Endothelial cell of umbilical vein (primary cell): ENCODE measurements around the gene SLF2. TPM values are rescaled to one million over a fixed set of nuclear protein-coding genes. Genes with fewer than 3 reads are reported as not detected.

Experiments
- BruUV-seq: library from RNA; stranded (reverse); fragments of 400-500 nt; replicated peaks from 2 replicates; lab custom pipeline; 2021; lab: Mats Ljungman, UMichigan
- CTCF ChIA-PET: fragments of 300-600, 350-600 bp; sonication (Branson Sonifier 250); formaldehyde crosslinking; loops from one replicate; lab custom pipeline; 2021; ENCODE audit warnings: antibody characterized with exemption, inconsistent platforms; lab: Charles Lee
- POLR2A ChIA-PET: fragments of 300-600, 350-600 bp; sonication (Branson Sonifier 250); formaldehyde crosslinking; loops from one replicate; lab custom pipeline; 2021; ENCODE audit warnings: antibody characterized with exemption, inconsistent platforms; lab: Charles Lee
- DNase-seq: peaks from one replicate; pipeline ENCODE4 v3.0.0-alpha.2; 2011; ENCODE audit warnings: low read depth, low spot score
- FAIRE-seq: peaks from 2 replicates; lab custom pipeline; 2011; peaks lifted over from hg19 to GRCh38; lab: Jason Lieb, UNC
- H2AFZ ChIP-seq: 2 replicates; pipeline ENCODE4 v1.6.0; 2012; ENCODE audit warnings: low read depth, low read length, control low read depth, inconsistent platforms
- H3K27ac ChIP-seq: 2 replicates; pipeline ENCODE4 v1.5.1; 2011; ENCODE audit warnings: low read depth, mild to moderate bottlenecking, control low read depth, low read length, moderate library complexity; ENCODE audit not compliant: insufficient read depth
- H3K27me3 ChIP-seq, 2 experiments: 2 replicates each; pipeline versions ENCODE4 v1.6.0 to v1.6.1; 2011; ENCODE audit warnings: low read length in 2 of 2, mixed read lengths in 1 of 2; ENCODE audit not compliant: control insufficient read depth in 2 of 2, insufficient read depth in 2 of 2
- H3K36me3 ChIP-seq, 2 experiments: 2 replicates in 1 of 2; 3 replicates in 1 of 2; pipeline ENCODE4 v1.5.1; 2011; ENCODE audit warnings: low read length in 2 of 2, mild to moderate bottlenecking in 1 of 2, moderate library complexity in 1 of 2; ENCODE audit not compliant: control insufficient read depth in 2 of 2, insufficient read depth in 2 of 2; ENCODE audit errors: extremely low read depth in 1 of 2
- H3K4me1 ChIP-seq: 3 replicates; pipeline ENCODE4 v1.5.1; 2011; ENCODE audit warnings: mild to moderate bottlenecking, low read length; ENCODE audit not compliant: control insufficient read depth, insufficient read depth; ENCODE audit errors: extremely low read depth
- H3K4me2 ChIP-seq: 2 replicates; pipeline ENCODE4 v1.6.1; 2011; ENCODE audit warnings: low read length, control low read depth, mixed read lengths; ENCODE audit not compliant: insufficient read depth
- H3K4me3 ChIP-seq, 3 experiments: fragments of 200-600 bp in 1 of 3; sonication (generic), shearing (Covaris generic) in 1 of 3; replicated peaks in 1 of 3; 2 replicates each; pipeline ENCODE4 v1.5.1; 2011 to 2016; ENCODE audit warnings: control low read depth in 3 of 3, low read length in 3 of 3, mild to moderate bottlenecking in 2 of 3, inconsistent platforms in 1 of 3, low read depth in 1 of 3, moderate library complexity in 1 of 3; ENCODE audit not compliant: insufficient read depth in 1 of 3
- H3K79me2 ChIP-seq: 2 replicates; pipeline ENCODE4 v1.6.0; 2012; ENCODE audit warnings: low read length, inconsistent platforms; ENCODE audit not compliant: control insufficient read depth, insufficient read depth
- H3K9ac ChIP-seq: replicated peaks from 2 replicates; pipeline ENCODE3; 2011; ENCODE audit warnings: low read length, control low read depth; ENCODE audit not compliant: insufficient read depth; ENCODE audit errors: extremely low read depth
- H3K9me1 ChIP-seq: replicated peaks from 3 replicates; pipeline ENCODE4 v1.6.0; 2011; ENCODE audit warnings: mild to moderate bottlenecking, low read length; ENCODE audit not compliant: control insufficient read depth, insufficient read depth; ENCODE audit errors: extremely low read depth
- H3K9me3 ChIP-seq: replicated peaks from 2 replicates; pipeline ENCODE4 v1.5.1; 2012; ENCODE audit warnings: low read length, inconsistent platforms; ENCODE audit not compliant: control insufficient read depth, insufficient read depth
- H4K20me1 ChIP-seq: replicated peaks from 2 replicates; pipeline ENCODE3; 2011; ENCODE audit warnings: mild to moderate bottlenecking, low read length; ENCODE audit not compliant: control insufficient read depth, insufficient read depth; ENCODE audit errors: extremely low read depth
- CTCF ChIP-seq, 2 donors: IDR thresholded peaks; 1 replicate in 1 of 2; 2 replicates in 1 of 2; pipeline ENCODE4 v1.5.1; 2011; ENCODE audit warnings: low read length in 2 of 2, mild to moderate bottlenecking in 2 of 2, moderate library complexity in 2 of 2, control low read depth in 1 of 2, inconsistent platforms in 1 of 2, low read depth in 1 of 2; ENCODE audit not compliant: insufficient read depth in 1 of 2; ENCODE audit errors: extremely low read depth in 1 of 2
- EZH2 ChIP-seq: IDR thresholded peaks from 2 replicates; pipeline ENCODE4 v1.6.1; 2012; ENCODE audit warnings: borderline replicate concordance, low read depth, mild to moderate bottlenecking, moderate library complexity, low read length, inconsistent platforms; ENCODE audit not compliant: severe bottlenecking
- FOS ChIP-seq: IDR thresholded peaks from 2 replicates; pipeline ENCODE4 v1.6.1; 2011; ENCODE audit warnings: mild to moderate bottlenecking, low read length, moderate library complexity, borderline replicate concordance; ENCODE audit not compliant: insufficient read depth
- GATA2 ChIP-seq: IDR thresholded peaks from 2 replicates; pipeline ENCODE4 v1.7.0; 2011; ENCODE audit warnings: low read depth, mild to moderate bottlenecking, moderate library complexity, mixed read lengths, low read length; ENCODE audit not compliant: insufficient read length, insufficient read depth
- JUN ChIP-seq: IDR thresholded peaks from 2 replicates; pipeline ENCODE4 v1.6.1; 2011; ENCODE audit warnings: borderline replicate concordance, low read depth; ENCODE audit not compliant: insufficient read length, insufficient read depth
- MYC ChIP-seq: IDR thresholded peaks from one replicate; pipeline ENCODE4 v1.6.1; 2011; ENCODE audit warnings: mild to moderate bottlenecking, low read depth, low read length
- POLR2A ChIP-seq: IDR thresholded peaks from 2 replicates; pipeline ENCODE4 v1.6.1; 2012; ENCODE audit warnings: low read depth, mild to moderate bottlenecking, control low read depth, low read length
- POLR2AphosphoS5 ChIP-seq: IDR thresholded peaks from 2 replicates; pipeline ENCODE4 v1.6.1; 2012; ENCODE audit warnings: low read depth, mild to moderate bottlenecking, control low read depth, low read length, moderate library complexity; ENCODE audit not compliant: insufficient read depth
- dilution Hi-C: fragments of 300-500 bp; cut with MboI; formaldehyde crosslinking; loops from one replicate; pipeline ENCODE4 v1.15.0; 2019; ENCODE audit warnings: low sequenced_read_pairs; ENCODE audit not compliant: extremely low pct_ligation_motif_present
- intact Hi-C: fragments of 100-400 bp; cut with micrococcal nuclease; formaldehyde crosslinking; loops from one replicate; pipeline ENCODE4 v1.10.0; 2022
- polyA plus RNA-seq, 4 experiments: library from polyadenylated mRNA; depleted of rRNA in 3 of 4; stranded (reverse) in 3 of 4; unstranded in 1 of 4; fragments of >200 nt; gene quantifications; 2 replicates each; pipeline versions ENCODE4 v1.2.1 to v1.2.3, GENCODE V29; 2011 to 2012; ENCODE audit warnings: missing spikeins in 1 of 4
- total RNA-seq: library from RNA; stranded (reverse); gene quantifications from 2 replicates; pipeline ENCODE4 v1.2.3, GENCODE V29; 2021
- TF ChIP-seq, protein P1 (sequence below): IDR thresholded peaks from 2 replicates; pipeline ENCODE4 v1.6.1; 2011; ENCODE audit not compliant: insufficient read depth, insufficient read length

Gene SLF2
- total and polyA plus RNA-seq, 2 donors (not counting 3 experiments of a cell fraction or from before 2014, with no cell fraction given): 7.5 to 35.5 TPM

GRCh38 chr10:100886091-100886490, 26.7 kb upstream of the SLF2 start:
- H4K20me1 ChIP-seq: no peaks in the 10 kb centered on the region
- peaks cover 5 to 12% of the 10 kb centered on the region in 2 experiments for H3K27me3 ChIP-seq
- no peak overlapping the region for H2AFZ ChIP-seq
- POLR2A ChIA-PET: no interaction called here
- H3K4me1 ChIP-seq: peaks cover 27% of the 10 kb centered on the region
- no TSS peak for BruUV-seq
- FAIRE-seq: no peak
- TF ChIP-seq, protein P1, sequence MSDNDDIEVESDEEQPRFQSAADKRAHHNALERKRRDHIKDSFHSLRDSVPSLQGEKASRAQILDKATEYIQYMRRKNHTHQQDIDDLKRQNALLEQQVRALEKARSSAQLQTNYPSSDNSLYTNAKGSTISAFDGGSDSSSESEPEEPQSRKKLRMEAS: no peak
- TF ChIP-seq POLR2A (no peak), GATA2 (no peak), EZH2 (no peak), CTCF (IDR thresholded peaks at IDR 0.05; ENCODE audit: extremely low read depth in 1 of 2, insufficient read depth in 1 of 2, low read depth in 1 of 2, low read length in 2 of 2) (no peak), JUN (no peak), POLR2AphosphoS5 (no peak), FOS (no peak), MYC (no peak)
- H3K27ac ChIP-seq: no peak overlapping the region
- H3K36me3 ChIP-seq: no peaks in the 10 kb centered on the region
- no peak overlapping the region for H3K4me2 ChIP-seq
- H3K79me2 ChIP-seq: no peaks in the 10 kb centered on the region
- H3K9me1 ChIP-seq: no peaks in the 10 kb centered on the region
- CTCF ChIA-PET: no interaction called here
- H3K9me3 ChIP-seq: no peaks in the 10 kb centered on the region
- dilution Hi-C loops: no loop called here
- no peak overlapping the region for H3K4me3 ChIP-seq
- DNase-seq: no peak
- H3K9ac ChIP-seq: no peak overlapping the region
- intact Hi-C loops: no loop called here
